Neural progenitor cell (in vitro differentiated cells): ENCODE measurements around the gene DRICH1.
"Not testable (repeated sequence)": the region's sequence is repeated elsewhere in the genome, so short reads cannot be mapped to it uniquely, and the experiment has no call there.

ENCODE experiments used
- EZH2 ChIP-seq: fragments of 200-600 bp; sonication (generic); IDR thresholded peaks from 2 replicates; pipeline ENCODE4 v1.6.1; 2017; ENCODE audit warnings: antibody characterized with exemption, mild to moderate bottlenecking, moderate library complexity
- EZH2phosphoT487 ChIP-seq: fragments of 200-600 bp; sonication (generic); IDR thresholded peaks from 2 replicates; pipeline ENCODE4 v1.6.1; 2017; ENCODE audit warnings: antibody characterized with exemption
- TF ChIP-seq, protein P1 (sequence below): fragments of 200-600 bp; sonication (generic); IDR thresholded peaks from 2 replicates; pipeline ENCODE4 v1.5.1; 2017; ENCODE audit warnings: antibody characterized with exemption, mild to moderate bottlenecking

GRCh38 chr22:23560215-23560614 lies 71.9 kb downstream of the DRICH1 start:
- TF ChIP-seq, protein P1, sequence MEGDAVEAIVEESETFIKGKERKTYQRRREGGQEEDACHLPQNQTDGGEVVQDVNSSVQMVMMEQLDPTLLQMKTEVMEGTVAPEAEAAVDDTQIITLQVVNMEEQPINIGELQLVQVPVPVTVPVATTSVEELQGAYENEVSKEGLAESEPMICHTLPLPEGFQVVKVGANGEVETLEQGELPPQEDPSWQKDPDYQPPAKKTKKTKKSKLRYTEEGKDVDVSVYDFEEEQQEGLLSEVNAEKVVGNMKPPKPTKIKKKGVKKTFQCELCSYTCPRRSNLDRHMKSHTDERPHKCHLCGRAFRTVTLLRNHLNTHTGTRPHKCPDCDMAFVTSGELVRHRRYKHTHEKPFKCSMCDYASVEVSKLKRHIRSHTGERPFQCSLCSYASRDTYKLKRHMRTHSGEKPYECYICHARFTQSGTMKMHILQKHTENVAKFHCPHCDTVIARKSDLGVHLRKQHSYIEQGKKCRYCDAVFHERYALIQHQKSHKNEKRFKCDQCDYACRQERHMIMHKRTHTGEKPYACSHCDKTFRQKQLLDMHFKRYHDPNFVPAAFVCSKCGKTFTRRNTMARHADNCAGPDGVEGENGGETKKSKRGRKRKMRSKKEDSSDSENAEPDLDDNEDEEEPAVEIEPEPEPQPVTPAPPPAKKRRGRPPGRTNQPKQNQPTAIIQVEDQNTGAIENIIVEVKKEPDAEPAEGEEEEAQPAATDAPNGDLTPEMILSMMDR = not testable (repeated sequence)
- not testable (repeated sequence) for TF ChIP-seq EZH2, EZH2phosphoT487
